GM12878 (cell line): ENCODE data around the gene CPA2. TPM values are rescaled to one million over a fixed set of nuclear protein-coding genes. Genes with fewer than 3 reads are reported as not detected.

ENCODE experiments used
- ATAC-seq: fragments of 200-7000 bp; cut with Tn5 transposase; 3 replicates; pipeline ENCODE4 v1.9.1; 2020; ENCODE audit warnings: mild to moderate bottlenecking, moderate library complexity
- BruUV-seq: library from RNA; stranded (reverse); fragments of 400-500 nt; replicated peaks from 2 replicates; lab custom pipeline; 2021; lab: Mats Ljungman, UMichigan
- CTCF ChIA-PET: fragments of 300-600 bp; sonication (Branson Sonifier 250); formaldehyde crosslinking; extraction: SDS; loops from one replicate; lab custom pipeline; 2021; ENCODE audit warnings: inconsistent platforms; lab: Yijun Ruan, JAX
- POLR2A ChIA-PET: fragments of 350-600 bp; formaldehyde crosslinking; extraction: SDS; loops from one replicate; lab custom pipeline; 2021; ENCODE audit warnings: inconsistent platforms; lab: Charles Lee
- RAD21 ChIA-PET: fragments of 300-600 bp; sonication (Branson Sonifier 250); formaldehyde crosslinking; loops from one replicate; lab custom pipeline; 2023; ENCODE audit warnings: antibody characterized with exemption; ENCODE audit not compliant: unreplicated experiment; lab: Charles Lee
- SMC1A ChIA-PET: fragments of 300-600 bp; sonication (Branson Sonifier 250); formaldehyde crosslinking; loops from one replicate; lab custom pipeline; 2023; ENCODE audit not compliant: unreplicated experiment, uncharacterized antibody; lab: Charles Lee
- DNase-seq: peaks from one replicate; pipeline ENCODE4 v3.0.0-alpha.2; 2011; ENCODE audit warnings: low read depth, low spot score
- FAIRE-seq: peaks from 3 replicates; lab custom pipeline; 2011; peaks lifted over from hg19 to GRCh38; lab: Jason Lieb, UNC
- H2AFZ ChIP-seq: 2 replicates; pipeline ENCODE4 v1.6.0; 2011; ENCODE audit warnings: low read depth, low read length, control low read depth; ENCODE audit not compliant: control insufficient read depth
- H3K27ac ChIP-seq: 2 replicates; pipeline ENCODE4 v1.5.1; 2011; ENCODE audit warnings: control low read depth; ENCODE audit not compliant: control insufficient read depth, insufficient read depth
- H3K27me3 ChIP-seq, 2 experiments: replicated peaks in 1 of 2; 2 replicates each; pipeline versions ENCODE4 v1.6.0 to v1.6.1; 2011; ENCODE audit warnings: low read length in 1 of 2; ENCODE audit not compliant: control insufficient read depth in 2 of 2, insufficient read depth in 2 of 2
- H3K36me3 ChIP-seq, 2 experiments: 2 replicates each; pipeline ENCODE4 v1.5.1; 2011; ENCODE audit warnings: low read length in 1 of 2; ENCODE audit not compliant: control insufficient read depth in 2 of 2, insufficient read depth in 2 of 2
- H3K4me1 ChIP-seq: 2 replicates; pipeline ENCODE4 v1.6.1; 2011; ENCODE audit warnings: mild to moderate bottlenecking, low read length, moderate library complexity, mixed read lengths; ENCODE audit not compliant: control insufficient read depth, insufficient read depth
- H3K4me2 ChIP-seq: 2 replicates; pipeline ENCODE4 v1.6.0; 2011; ENCODE audit warnings: control low read depth; ENCODE audit not compliant: control insufficient read depth, insufficient read depth
- H3K4me3 ChIP-seq: fragments of 200-600 bp; sonication (generic); 2 replicates; pipeline ENCODE4 v1.5.1; 2016
- H3K79me2 ChIP-seq: 2 replicates; pipeline ENCODE4 v1.6.0; 2011; ENCODE audit warnings: low read length; ENCODE audit not compliant: control insufficient read depth, insufficient read depth
- H3K9ac ChIP-seq: 2 replicates; pipeline ENCODE4 v1.8.0; 2011; ENCODE audit warnings: low read length, control low read depth, mixed read lengths; ENCODE audit not compliant: control insufficient read depth, insufficient read depth
- H3K9me3 ChIP-seq: replicated peaks from 3 replicates; pipeline ENCODE4 v1.5.1; 2011; ENCODE audit warnings: mild to moderate bottlenecking, low read length; ENCODE audit not compliant: control insufficient read depth, insufficient read depth
- H4K20me1 ChIP-seq: 2 replicates; pipeline ENCODE4 v1.6.0; 2011; ENCODE audit not compliant: control insufficient read depth, insufficient read depth
- EED ChIP-seq: sonication (generic); IDR thresholded peaks from 2 replicates; pipeline ENCODE4 v1.6.1; 2016; ENCODE audit warnings: antibody characterized with exemption, low read depth
- HDAC6 ChIP-seq: fragments of 200-600 bp; sonication (generic); IDR thresholded peaks from one replicate; pipeline ENCODE4 v1.8.0; 2017; ENCODE audit warnings: antibody characterized with exemption; ENCODE audit not compliant: unreplicated experiment
- IKZF2 ChIP-seq, 2 experiments: fragments of 450-650 bp; IDR thresholded peaks; 2 replicates each; pipeline ENCODE4 v1.6.1; 2017; ENCODE audit warnings: mild to moderate bottlenecking in 2 of 2, moderate library complexity in 2 of 2
- LARP7 ChIP-seq: fragments of 450-650 bp; IDR thresholded peaks from 2 replicates; pipeline ENCODE4 v1.6.1; 2017; ENCODE audit warnings: mild to moderate bottlenecking
- MEF2B ChIP-seq: fragments of 450-650 bp; IDR thresholded peaks from 2 replicates; pipeline ENCODE4 v1.6.1; 2018; ENCODE audit warnings: mild to moderate bottlenecking, moderate library complexity; ENCODE audit not compliant: partially characterized antibody, poor library complexity, severe bottlenecking
- MYC ChIP-seq: IDR thresholded peaks from 2 replicates; pipeline ENCODE4 v1.6.1; 2011; ENCODE audit warnings: mild to moderate bottlenecking, low read length, moderate library complexity, inconsistent platforms; ENCODE audit not compliant: insufficient read depth, insufficient replicate concordance, insufficient read length, severe bottlenecking
- PAX8 ChIP-seq: fragments of 450-650 bp; IDR thresholded peaks from 2 replicates; pipeline ENCODE4 v1.6.1; 2017; ENCODE audit warnings: mild to moderate bottlenecking, moderate library complexity
- PML ChIP-seq: IDR thresholded peaks from 2 replicates; pipeline ENCODE4 v1.6.1; 2012; ENCODE audit warnings: low read length, inconsistent platforms
- TARDBP ChIP-seq: IDR thresholded peaks from 2 replicates; pipeline ENCODE4 v1.6.1; 2016; ENCODE audit warnings: borderline replicate concordance
- USF2 ChIP-seq: IDR thresholded peaks from 2 replicates; pipeline ENCODE4 v1.6.1; 2011; ENCODE audit warnings: low read depth, low read length, improper control_type of control experiment, borderline replicate concordance
- WGBS: methylation state at CpG from one replicate; pipeline ENCODE4 v1.1.6; 2016; ENCODE audit warnings: low lambda C conversion rate; ENCODE audit not compliant: insufficient replicate concordance, insufficient coverage; ENCODE audit errors: missing lambda C conversion rate; 5-methylcytosine and 5-hydroxymethylcytosine counted together
- in situ Hi-C: fragments of 300-500 bp; cut with MboI; formaldehyde crosslinking; loops from 9 replicates; pipeline ENCODE4 v1.14.3; 2018; ENCODE audit warnings: mixed read lengths
- intact Hi-C: fragments of 100-400 bp; cut with micrococcal nuclease; formaldehyde crosslinking; loops from one replicate; pipeline ENCODE4 v1.14.2; 2022; ENCODE audit not compliant: unreplicated experiment
- polyA plus RNA-seq, 11 experiments: library from polyadenylated mRNA; depleted of rRNA in 4 of 11; unstranded in 6 of 11; stranded (reverse) in 5 of 11; fragments of >200 nt; fragmentation: Nextera tagmentation in 4 of 11; fragmentation: Illumina TruSeq in 1 of 11; extraction: Ambion mirVana in 4 of 11; extraction: Trizol in 1 of 11; gene quantifications; 1 replicate in 1 of 11; 2 replicates in 10 of 11; pipeline versions ENCODE4 v1.2.1 to v1.2.3, GENCODE V29; 2011 to 2016; ENCODE audit warnings: inconsistent platforms in 2 of 11, missing spikeins in 2 of 11, low read depth in 1 of 11
- total RNA-seq, 4 experiments: library from RNA; depleted of rRNA in 3 of 4; stranded (reverse); fragments of >200 nt in 3 of 4; fragmentation: Illumina TruSeq in 1 of 4; extraction: Trizol in 1 of 4; gene quantifications; 2 replicates each; pipeline versions ENCODE4 v1.2.1 to v1.2.3, GENCODE V29; 2013 to 2021

CPA2 gene
- total and polyA plus RNA-seq, 10 of the 15 experiments (the other 5 are each of a cell fraction or from before 2014, with no cell fraction given): 0.04 to 1.9 TPM; not detected in 8

GRCh38 chr7:130296221-130296951, 29.7 kb downstream of the CPA2 start:
- H2AFZ ChIP-seq: no peak overlapping the region
- TF ChIP-seq MYC: no peak
- no peak for TF ChIP-seq MEF2B
- TF ChIP-seq TARDBP: no peak
- TF ChIP-seq USF2: no peak
- no peak for TF ChIP-seq LARP7
- TF ChIP-seq IKZF2 (IDR thresholded peaks at IDR 0.05): no peak
- no peak for TF ChIP-seq EED
- TF ChIP-seq PML: no peak
- TF ChIP-seq HDAC6: no peak
- no peak for TF ChIP-seq PAX8
- no peak for ATAC-seq
- ChIA-PET POLR2A (no interaction called here), CTCF (interaction anchor here (0.5 kb wide), 1 partner anchor 8 kb away, joined by 3 read pairs; no protein-coding TSS in a partner anchor), RAD21 (no interaction called here), SMC1A (no interaction called here)
- H3K36me3 ChIP-seq: no peaks in the 10 kb centered on the region
- in situ Hi-C loops: no loop called here
- H3K9ac ChIP-seq: no peak overlapping the region
- BruUV-seq: no TSS peak
- H3K79me2 ChIP-seq: no peaks in the 10 kb centered on the region
- WGBS: 85% methylated on average over 12 of the region's 13 CpGs
- H3K27me3 ChIP-seq: no peaks in the 10 kb centered on the region
- H3K4me3 ChIP-seq: no peak overlapping the region
- H3K27ac ChIP-seq: no peak overlapping the region
- no peaks in the 10 kb centered on the region for H3K4me1 ChIP-seq
- intact Hi-C loops: no loop called here
- FAIRE-seq: no peak
- no peaks in the 10 kb centered on the region; the same call in 2 of the 3 replicates for H3K9me3 ChIP-seq
- no peak for DNase-seq
- no peak overlapping the region for H3K4me2 ChIP-seq
- H4K20me1 ChIP-seq: no peaks in the 10 kb centered on the region
